Germinal center (tissue), 1 donor: ENCODE data around the gene R3HDM2.

Experiments used
- DNase-seq: peaks from one replicate; pipeline ENCODE4 v3.0.0; 2012; ENCODE audit warnings: mixed read lengths, low spot score

R3HDM2 gene

DNA sequence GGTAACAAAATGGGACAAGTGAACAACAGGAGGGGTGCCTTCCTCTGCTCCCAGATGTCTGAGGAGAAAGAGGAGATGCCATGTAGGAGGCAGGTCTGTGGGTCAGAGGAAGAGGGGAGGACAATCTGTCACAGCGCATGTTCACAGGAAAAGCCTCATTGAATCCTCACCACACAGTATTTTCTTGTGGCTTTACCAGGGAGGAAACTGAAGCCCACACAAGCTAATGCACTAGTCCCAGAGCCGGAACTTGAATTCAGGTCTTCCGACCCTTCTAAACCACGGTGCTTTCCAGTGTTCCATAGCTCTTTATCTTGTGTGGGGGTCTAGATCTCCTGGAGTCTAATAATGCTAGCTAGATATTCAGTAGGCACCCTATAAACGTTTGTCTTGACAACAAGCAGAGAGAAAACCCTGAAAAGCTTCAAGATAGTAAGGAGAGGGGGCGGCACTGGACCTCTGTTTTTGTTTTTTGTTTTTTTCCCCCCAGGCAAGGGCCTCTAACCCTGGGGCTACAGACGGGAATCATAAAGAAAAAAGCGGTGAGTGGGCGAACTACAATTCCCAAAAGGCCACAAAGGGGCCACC, 201.7 kb downstream of the R3HDM2 start:
- no peak for DNase-seq

DNA sequence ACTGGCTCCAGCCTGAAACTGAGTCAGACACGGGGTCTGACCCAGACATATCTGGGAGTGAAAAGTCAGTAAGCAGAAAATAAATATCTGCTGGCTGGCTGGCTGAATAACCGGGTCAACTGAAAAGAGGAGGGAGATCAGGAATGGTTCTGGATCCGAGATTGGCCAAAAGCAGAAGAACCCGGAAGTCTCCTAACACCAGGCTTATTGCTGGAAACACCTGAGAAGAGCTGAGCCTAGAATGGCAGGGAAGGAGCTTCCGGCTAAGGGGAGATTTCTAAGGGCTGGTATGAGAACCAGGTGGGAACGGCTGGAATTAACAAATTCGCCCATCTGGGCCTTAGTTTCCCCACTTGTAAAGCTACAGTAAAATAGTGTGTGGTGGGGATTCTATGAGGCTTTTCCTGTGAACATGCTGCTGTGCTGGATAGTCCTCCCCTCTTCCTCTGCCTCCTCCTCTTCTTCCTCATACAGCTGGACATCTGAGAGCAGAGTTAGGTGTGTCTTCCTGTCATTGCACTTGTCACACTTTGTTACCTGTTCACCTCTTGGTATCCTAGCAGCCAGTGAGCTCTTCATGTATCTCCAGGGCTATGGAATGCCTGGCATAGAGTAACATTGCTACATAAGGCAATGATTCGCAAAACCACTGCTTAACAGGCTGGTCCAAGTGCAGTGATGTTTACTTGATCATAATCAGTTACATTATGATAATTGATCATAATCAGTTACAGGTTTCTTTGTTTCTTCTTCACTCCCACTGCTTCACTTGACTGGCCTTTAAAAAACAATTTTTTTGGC, 203.3 kb downstream of the R3HDM2 start:
- no peak for DNase-seq

DNA sequence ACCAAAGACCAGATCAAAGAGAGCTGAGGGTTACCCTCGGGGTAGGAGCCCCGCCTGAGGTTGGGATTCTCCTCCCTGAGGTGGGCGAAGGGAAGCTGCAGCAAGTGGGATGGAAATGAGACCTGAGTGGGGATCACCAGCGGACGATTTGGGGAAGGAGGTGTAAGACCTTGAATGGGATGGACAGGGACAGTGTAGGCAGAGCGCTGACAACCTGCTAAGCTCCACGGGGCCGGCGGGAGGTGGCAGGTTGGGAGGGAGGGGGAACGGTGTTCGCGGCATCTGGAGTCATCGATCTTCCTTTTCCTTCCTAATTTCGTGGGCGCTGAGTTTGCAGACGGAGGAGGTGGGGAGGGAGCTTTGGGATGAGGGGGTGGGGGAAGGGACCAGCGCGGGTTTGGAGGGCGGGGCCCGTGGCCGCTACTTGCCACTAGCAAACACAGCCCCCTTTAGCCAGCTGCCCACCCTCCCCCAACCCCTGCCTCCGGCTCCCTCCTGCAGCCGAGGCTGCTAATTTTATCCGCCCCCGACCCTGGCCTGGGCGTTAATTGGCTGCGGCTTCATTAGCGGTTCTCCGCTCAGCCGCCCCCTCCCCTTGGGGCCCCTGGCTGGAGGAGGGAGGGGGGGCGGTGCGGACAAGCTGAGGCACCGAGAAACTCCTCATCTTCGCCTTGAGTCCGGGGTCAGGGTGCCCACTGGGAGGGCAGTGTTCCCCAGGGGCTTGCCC, 204.1 kb downstream of the R3HDM2 start:
- no peak for DNase-seq

DNA sequence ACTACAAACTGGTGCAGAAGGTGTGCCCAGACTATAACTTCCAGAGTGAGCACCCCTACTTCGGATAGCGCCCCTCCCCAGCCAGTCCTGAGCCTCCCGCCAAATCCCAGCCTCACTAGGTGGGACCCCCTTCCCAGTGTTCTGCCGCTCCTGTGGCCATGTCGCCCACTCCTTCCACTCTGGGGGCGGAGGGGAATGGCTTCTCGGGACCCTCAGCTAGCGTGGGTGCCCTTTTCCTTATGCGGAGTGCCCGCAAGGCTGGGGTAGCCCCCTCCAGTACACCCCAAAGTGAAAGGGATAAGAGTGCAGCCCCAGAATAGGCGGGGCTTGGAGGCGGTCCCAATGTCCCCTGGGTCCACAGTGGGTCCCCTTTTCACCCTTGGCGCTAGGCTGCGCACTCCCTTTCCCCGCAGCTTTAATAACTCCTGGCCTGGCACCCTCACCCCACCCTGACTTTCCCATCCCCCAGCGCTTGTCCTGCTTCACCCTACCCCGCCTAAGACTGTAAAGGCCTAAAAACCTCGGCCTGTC, 205.1 kb downstream of the R3HDM2 start:
- DNase-seq = no peak

DNA sequence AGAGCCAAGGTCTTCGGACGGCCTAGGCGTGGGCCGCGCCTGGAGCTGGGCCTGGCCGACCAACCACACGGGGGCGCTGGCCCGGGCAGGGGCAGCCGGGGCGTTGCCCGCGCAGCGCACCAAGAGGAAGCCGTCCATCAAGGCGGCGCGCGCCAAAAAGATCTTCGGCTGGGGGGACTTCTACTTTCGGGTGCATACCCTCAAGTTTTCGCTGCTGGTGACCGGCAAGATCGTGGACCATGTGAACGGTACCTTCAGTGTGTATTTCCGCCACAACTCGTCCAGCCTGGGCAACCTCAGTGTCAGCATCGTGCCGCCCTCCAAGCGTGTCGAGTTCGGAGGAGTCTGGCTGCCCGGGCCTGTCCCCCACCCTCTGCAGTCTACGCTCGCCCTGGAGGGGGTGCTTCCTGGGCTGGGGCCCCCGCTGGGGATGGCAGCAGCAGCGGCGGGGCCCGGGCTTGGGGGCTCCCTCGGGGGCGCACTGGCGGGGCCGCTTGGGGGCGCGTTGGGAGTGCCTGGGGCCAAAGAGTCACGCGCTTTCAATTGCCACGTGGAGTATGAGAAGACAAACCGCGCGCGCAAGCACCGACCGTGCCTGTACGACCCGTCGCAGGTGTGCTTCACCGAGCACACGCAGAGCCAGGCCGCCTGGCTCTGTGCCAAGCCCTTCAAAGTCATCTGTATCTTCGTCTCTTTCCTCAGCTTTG, 205.7 kb downstream of the R3HDM2 start:
- peak; percentile 65 for DNase-seq

DNA sequence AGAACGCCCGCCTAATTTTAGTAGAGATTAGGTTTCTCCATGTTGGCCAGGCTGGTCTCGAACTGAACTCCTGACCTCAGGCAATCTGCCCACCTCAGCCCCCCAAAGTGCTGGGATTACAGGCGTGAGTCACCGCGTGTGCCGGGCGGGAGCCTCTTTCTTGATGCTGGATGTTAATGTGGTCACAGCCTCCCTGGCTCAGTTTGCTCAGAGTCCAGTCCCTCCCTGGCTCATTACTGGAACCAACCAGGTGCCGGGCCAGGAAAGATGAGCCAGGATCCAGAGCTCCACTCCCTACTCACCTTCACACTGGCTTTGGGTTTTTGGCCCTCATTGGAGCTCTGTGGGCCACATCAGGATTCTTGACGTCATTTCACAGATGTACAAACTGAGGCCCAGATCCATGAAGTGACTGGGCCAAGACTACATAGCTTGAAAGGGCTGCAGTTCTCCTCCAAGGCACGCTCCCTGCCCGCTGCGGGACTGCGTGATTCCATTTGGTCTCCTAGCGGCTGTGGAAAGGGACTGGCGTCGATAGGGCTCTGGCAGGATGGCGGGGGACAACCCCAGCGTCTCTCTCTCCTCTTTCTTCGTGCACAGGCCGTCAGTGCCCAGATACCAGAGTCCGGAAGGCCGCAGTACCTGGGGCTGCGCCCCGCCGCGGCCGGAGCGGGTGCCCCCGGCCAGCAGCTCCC, 206.4 kb downstream of the R3HDM2 start:
- DNase-seq = no peak

DNA sequence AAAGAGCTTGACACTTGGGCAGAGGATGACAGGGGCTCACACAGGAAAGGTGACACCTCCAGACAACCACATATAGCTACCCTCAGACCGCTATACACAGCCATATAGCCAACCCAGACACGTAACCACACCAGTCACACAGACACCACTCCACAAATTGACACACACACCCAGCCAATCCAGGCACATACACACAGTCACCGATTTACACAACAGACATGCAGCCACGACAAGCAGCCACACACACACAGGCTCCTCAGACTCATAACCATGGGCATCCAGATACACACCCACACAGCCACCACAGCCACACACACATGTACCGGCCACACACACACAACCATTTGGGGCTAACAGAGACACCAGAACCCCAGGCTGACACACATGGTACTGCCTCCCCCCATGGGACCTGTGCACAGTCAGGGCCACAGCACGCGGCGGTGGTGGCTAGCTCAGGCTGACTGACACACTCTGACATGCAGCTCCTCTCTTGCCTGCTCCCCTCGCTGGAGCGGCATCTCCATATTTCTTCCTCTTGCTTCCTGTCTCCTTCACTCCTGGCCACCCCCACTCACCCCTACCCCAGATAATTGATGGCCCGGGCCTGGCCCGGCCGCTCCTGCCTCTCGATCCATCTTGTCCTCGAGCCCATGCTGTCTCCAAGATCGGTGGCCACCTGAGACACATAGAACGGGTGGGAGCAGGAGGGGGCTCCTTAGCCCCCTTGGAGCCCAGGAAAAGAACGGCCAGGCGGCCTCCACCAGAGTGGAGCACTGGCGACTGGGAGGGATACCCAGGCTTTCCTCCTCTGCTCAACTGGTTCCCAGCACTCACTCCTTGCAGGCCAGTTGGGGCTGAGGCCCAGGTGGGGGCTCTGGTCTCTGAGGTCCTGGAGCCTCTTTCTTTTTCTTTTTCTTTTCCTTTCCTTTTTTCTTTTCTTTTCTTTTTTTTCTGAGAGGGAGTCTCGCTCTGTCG, 207.4 kb downstream of the R3HDM2 start:
- DNase-seq = no peak

DNA sequence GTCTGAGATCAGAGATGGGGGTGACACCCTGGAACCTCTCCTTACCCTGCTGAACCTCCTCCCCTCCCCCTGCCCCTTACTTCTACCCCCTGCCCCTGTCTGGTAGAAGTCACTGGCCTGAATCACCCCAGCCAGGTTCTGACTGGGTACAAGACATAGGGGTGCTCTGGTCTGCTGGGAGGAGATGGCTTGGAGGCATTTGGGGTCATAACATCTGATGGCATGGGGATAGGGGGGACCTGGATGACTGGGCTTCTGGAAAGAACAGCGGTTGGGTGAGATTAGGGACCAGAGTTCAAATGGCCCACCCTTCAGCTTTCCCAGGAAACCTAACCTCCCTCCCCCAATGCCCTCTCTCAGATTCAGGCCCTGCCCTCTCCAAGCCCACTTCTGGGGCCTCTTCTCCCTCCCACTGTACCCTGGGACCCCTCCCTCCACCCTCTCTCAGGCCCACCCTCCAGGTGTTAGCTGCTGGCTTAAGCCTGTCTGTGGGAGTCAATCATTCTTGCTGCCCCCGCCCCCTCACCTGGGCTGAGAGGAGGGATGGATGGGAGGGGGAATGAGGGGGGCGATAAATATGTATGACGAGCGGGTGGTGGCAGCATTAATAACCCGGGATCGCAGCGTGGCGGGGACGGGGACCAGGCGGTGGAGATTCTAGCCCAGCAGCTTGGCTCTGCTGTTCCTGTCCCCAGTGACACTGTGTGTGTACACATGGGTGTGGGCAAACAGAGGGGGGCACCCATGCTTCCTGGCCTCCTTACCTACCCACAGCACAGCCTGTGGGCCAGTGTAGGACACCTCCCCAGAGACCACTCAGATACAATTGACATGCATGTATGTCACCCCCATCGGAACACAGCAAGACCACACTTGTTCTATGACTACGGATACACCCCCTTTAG, 208.3 kb downstream of the R3HDM2 start:
- DNase-seq = no peak

DNA sequence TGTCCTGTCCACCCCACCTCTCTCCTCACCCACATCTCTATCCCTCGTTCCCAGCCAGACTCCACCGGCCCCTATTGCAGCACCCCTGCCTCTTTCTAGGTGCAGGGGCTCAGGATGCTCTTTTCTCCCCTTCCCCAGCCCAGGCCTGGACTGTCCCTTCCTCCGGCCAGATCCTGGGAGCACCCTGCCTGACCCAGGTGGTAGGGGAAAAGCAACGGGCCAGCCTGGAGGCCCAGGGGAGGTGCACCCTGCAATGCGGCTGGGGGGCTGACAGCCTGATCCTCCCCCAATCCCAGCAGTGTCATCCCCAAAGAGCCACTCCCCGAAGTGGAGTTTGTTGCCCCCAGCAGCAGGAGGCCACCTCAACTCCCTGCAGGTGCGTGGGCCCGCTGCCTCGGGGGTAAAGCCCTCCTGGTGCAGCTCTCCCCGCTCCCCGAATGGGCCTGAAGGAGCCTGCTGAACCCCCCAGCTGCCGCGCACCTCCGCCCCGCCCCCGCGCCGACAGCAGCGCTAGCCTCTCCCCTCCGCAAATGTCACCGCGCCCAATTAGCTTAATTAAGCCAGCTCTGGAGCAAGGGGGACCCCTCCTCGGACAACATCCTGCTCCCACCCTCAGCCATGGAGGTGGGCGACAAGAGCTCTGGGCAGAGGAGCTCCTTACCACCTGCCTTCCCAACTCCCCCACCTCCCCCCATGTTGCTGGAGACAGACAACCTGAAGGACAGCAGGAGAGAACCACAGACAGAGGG, 209.5 kb downstream of the R3HDM2 start:
- no peak for DNase-seq

DNA sequence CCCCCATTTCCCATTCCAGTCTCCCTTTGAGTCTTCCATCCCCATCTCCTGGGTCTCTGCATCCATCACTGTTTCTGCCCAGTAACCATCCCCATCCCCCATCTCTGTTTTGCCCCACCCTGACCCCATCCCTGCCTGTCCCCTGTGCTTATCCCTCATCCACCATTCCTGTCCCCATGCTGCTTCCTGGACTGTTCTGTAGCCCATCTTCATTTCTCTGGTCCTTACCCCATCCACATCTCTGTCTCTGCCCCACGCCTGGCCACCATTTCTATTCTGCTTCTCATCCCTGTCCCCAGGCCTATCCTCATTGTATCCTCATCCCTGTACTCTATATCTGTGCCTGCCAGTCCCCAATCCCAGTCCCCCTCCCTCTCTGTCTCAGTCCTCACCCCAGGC, 210.1 kb downstream of the R3HDM2 start:
- DNase-seq = no peak

DNA sequence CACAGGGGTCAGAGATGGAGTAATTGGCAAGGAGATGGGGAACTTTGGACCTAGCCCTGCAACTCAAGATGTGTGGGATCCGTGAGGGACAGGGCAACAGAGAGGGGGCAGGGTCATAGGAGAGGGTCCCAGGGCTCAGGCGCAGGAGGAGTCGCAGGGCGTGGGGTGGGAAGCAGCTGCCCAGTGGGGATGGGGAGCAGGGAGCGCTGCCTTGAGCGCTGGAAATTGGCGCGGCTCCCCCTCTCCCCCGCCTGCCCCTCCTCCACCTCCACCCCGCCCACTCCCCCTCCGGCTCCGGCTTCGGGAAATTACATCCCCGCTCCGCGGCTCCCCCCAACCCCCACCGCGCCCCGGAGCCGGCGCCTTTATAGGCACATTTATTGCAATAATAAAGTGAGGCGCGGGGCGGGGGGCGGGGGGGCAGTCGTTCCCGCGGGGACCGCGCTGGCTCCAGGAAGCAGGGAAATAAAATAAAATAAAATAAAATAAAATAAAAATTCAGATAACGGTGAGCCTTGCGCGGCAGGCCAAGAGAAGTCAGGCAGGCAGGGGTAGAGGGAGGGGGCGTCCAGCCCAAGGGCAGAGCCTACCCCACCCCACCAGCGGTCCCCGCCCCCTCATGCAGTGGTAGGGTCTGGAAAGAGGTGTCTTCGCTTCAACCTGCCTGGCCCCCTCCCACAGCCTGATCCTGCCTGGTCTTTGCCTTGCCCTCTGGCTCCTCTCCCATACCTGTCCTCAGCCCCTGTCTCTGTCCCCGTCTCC, 210.7 kb downstream of the R3HDM2 start:
- DNase-seq = no peak

DNA sequence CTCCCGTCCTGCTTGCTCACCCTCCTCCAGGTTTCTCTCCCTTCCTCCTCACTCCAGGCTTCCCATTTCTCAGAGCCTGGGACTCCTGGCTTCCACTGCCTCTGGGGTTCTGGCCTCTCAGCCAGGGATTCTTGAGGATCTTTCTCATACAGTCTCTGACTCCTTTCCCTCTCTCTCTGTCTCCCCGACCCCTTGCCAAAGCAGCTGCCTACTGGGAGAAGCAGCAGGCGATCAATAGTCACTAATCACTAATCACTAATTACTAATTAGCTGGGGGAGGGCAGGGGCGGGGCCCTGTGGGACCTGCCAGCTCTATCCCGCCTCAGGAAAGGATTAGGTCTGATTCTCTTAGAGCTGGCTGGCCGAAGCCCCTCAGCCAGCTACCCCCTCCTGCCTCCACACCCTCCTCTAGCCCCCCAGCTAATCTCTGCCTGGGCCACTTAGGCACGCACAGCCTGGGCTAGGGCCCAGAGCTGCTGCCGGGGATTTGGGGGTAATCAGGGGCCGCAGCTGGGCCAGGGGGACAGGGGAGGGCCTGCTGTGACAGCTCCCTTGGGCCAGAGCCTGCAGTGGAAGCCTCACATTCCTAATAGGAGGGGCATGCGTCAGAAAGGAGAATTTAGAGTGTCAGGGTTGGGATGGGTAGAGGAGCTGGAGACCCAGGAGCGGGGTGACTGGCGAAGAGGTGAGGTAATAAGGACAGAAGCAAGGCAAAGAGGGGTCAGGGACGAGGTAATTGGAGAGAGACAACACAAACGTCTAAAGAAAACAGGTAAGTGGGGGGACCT, 211.4 kb downstream of the R3HDM2 start:
- no peak for DNase-seq

DNA sequence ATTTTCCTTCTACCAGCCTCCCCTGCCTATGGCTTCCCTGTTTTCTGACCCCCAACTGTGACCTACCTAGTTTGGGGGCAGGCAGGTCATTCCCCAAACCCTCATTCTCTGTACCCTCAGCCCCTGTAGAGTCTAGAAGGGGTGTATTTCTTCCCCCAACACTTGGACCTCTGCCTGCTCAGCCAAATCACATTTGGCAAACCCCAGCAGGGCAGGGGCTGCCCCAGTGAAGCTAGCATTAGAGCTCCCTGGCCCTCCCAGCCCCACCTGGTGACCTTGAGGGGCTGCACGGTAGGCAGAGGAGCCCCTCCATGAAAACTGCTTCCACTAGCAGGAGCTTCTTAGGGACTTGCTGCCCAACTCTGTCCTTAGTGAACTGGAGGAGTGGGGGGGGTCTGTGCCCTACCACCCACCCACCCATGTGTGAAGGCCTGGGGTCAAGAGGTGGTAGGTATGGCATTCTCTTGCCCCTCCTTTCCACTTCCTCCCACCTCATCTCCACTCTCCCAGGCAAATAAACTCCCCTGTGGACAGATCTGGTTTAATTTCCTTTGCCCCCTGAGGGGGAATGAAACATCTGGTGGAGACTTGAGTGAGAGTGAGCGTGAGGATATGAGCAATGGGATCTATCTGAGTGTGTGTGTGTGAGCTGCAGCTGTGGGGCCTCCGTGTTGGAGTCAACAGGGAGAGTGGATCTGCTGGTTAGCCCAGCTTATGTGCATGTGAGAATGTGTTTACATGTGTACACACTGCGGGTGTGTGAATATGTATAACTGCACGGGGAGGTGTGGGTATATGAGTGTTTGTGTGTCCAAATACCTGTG, 212.6 kb downstream of the R3HDM2 start:
- DNase-seq = no peak

DNA sequence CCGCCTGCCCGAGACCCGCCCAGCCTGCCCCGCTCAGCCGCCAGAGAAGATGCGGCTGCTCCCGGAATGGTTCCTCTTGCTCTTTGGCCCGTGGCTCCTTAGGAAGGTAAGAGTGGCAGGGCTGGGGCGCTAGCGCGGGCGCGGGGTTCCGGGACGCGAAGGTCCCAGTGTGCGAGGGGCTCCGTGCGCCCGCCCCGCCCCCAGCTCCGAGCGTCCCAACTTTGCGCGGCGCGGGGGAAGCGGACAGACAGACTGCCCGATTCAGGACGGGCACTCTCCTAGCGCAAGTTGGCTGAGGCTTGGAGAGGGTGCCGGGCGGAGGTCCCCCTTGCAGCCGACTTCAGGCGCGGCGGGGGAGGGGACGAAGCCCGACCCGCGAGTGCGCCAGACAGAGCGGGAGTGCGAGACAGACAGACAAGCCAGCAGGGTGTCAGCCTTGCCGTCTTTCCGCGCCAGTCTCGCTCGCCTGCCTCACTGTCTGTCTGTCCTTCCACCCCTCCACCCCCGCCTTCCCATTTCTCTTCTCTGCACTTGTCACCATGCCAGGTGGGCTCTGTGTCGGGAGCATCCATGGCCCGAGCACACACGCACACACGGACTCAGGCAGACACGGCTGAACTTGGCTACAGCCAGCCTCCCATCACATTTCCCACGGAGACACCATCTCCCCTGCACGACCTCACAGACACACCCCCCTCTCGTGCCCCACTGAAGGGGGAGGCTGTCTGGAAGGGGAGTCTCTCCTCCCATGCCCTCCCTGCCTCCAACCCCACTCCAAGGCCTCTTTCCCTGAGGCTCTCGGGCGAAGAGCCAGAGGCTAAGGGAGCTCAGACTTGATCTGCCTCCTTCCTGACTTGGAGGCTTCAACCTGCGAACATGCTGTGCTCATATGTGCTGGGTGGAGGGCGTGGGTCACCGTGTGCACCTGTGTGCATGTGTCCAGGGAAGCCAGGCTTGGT, 213.6 kb downstream of the R3HDM2 start:
- DNase-seq = no peak
